Measurements from ENCODE around the gene GUCY2D. TPM values are rescaled to one million over a fixed set of nuclear protein-coding genes. Genes with fewer than 3 reads are reported as not detected.
A peak's percentile ranks its signal among the peaks of the same experiment; 100 is the strongest.

Gene GUCY2D
- total RNA-seq, 1 donor from 2014 or later = 0.69 TPM

- H3K9me3 Mint-ChIP-seq = no peaks in the 10 kb centered on the region
- peaks cover 20% of the 10 kb centered on the region for H3K27me3 Mint-ChIP-seq (ENCODE audit: low read depth)
- H3K4me1 Mint-ChIP-seq = peaks cover 4% of the 10 kb centered on the region
- H3K27ac Mint-ChIP-seq = no peak overlapping the region
- H3K4me3 Mint-ChIP-seq = no peak overlapping the region
- no peak for DNase-seq (ENCODE audit: low spot score in 2 of 2, unreplicated experiment in 2 of 2)
- no peak for TF ChIP-seq CTCF (IDR thresholded peaks at IDR 0.05; ENCODE audit: unreplicated experiment)
- no peaks in the 10 kb centered on the region for H3K36me3 Mint-ChIP-seq
These were observed 8.3 kb upstream of the GUCY2D start for GRCh38 chr17:7993972-7994589.

GRCh38 chr17:7995724-7996123, 6.7 kb upstream of the GUCY2D start:
- no peak overlapping the region for H3K27ac Mint-ChIP-seq
- TF ChIP-seq CTCF (IDR thresholded peaks at IDR 0.05; ENCODE audit: unreplicated experiment) = no peak
- no peaks in the 10 kb centered on the region for H3K4me1 Mint-ChIP-seq
- no peaks in the 10 kb centered on the region for H3K9me3 Mint-ChIP-seq
- H3K27me3 Mint-ChIP-seq (ENCODE audit: low read depth) = peaks cover 30% of the 10 kb centered on the region
- no peak for DNase-seq (ENCODE audit: low spot score in 2 of 2, unreplicated experiment in 2 of 2)
- H3K4me3 Mint-ChIP-seq = no peak overlapping the region
- H3K36me3 Mint-ChIP-seq = no peaks in the 10 kb centered on the region

GRCh38 chr17:7997186-7997585, 5.2 kb upstream of the GUCY2D start:
- peaks cover 42% of the 10 kb centered on the region for H3K27me3 Mint-ChIP-seq (ENCODE audit: low read depth)
- DNase-seq (ENCODE audit: low spot score in 2 of 2, unreplicated experiment in 2 of 2) = no peak
- H3K9me3 Mint-ChIP-seq = no peaks in the 10 kb centered on the region
- H3K4me1 Mint-ChIP-seq = no peaks in the 10 kb centered on the region
- no peak overlapping the region for H3K4me3 Mint-ChIP-seq
- H3K36me3 Mint-ChIP-seq = no peaks in the 10 kb centered on the region
- TF ChIP-seq CTCF (IDR thresholded peaks at IDR 0.05; ENCODE audit: unreplicated experiment) = no peak
- no peak overlapping the region for H3K27ac Mint-ChIP-seq

- Mint-ChIP-seq H3K27me3 (ENCODE audit: low read depth) (peaks cover 80% of the 10 kb centered on the region), H3K4me3 (no peak overlapping the region), H3K36me3 (no peaks in the 10 kb centered on the region), H3K4me1 (no peaks in the 10 kb centered on the region), H3K27ac (no peak overlapping the region), H3K9me3 (no peaks in the 10 kb centered on the region)
- no peak for DNase-seq (ENCODE audit: low spot score in 2 of 2, unreplicated experiment in 2 of 2)
- TF ChIP-seq CTCF (IDR thresholded peaks at IDR 0.05; ENCODE audit: unreplicated experiment) = no peak
These were observed 542 bp downstream of the GUCY2D start for GRCh38 chr17:8002721-8003593.

GRCh38 chr17:8003594-8004181, 1.3 kb downstream of the GUCY2D start:
- no peaks in the 10 kb centered on the region for H3K4me1 Mint-ChIP-seq
- DNase-seq (ENCODE audit: low spot score in 2 of 2, unreplicated experiment in 2 of 2) = no peak
- no peaks in the 10 kb centered on the region for H3K9me3 Mint-ChIP-seq
- H3K27me3 Mint-ChIP-seq (ENCODE audit: low read depth) = peaks cover 76% of the 10 kb centered on the region
- TF ChIP-seq CTCF (IDR thresholded peaks at IDR 0.05; ENCODE audit: unreplicated experiment) = no peak
- H3K4me3 Mint-ChIP-seq = peak overlapping the region; percentile 28
- H3K36me3 Mint-ChIP-seq = no peaks in the 10 kb centered on the region
- no peak overlapping the region for H3K27ac Mint-ChIP-seq
